Stimulated activated CD4-positive, alpha-beta T cell treated with anti-CD3 and anti-CD28 coated beads, Interleukin-12 subunit alpha, Interleukin-12 subunit beta, amount 100 ng/mL, for 48 hours (primary cell): ENCODE measurements around the gene MAPK8.
A peak's percentile ranks its signal among the peaks of the same experiment; 100 is the strongest.
"Not testable (repeated sequence)": the region's sequence is repeated elsewhere in the genome, so short reads cannot be mapped to it uniquely, and the experiment has no call there.

Experiments
- DNase-seq, 3 donors: peaks; one replicate each; pipeline ENCODE4 v3.0.0-alpha.2; 2020; ENCODE audit warnings: low read depth in 2 of 3, low spot score in 1 of 3

Gene MAPK8

GRCh38 chr10:48306265-48306869, at the start of gene MAPK8:
TSS of gene MAPK8 (plus strand) at chr10:48306677. CDS start at chr10:48401661, 94,984 bp downstream.
- peak; percentile 82 to 87 (median 84) for DNase-seq

- DNase-seq: no peak
Observed at GRCh38 chr10:48257407-48257961, 49.0 kb upstream of the MAPK8 start.

GRCh38 chr10:48258105-48258504, 48.4 kb upstream of the MAPK8 start:
- no peak for DNase-seq

DNA sequence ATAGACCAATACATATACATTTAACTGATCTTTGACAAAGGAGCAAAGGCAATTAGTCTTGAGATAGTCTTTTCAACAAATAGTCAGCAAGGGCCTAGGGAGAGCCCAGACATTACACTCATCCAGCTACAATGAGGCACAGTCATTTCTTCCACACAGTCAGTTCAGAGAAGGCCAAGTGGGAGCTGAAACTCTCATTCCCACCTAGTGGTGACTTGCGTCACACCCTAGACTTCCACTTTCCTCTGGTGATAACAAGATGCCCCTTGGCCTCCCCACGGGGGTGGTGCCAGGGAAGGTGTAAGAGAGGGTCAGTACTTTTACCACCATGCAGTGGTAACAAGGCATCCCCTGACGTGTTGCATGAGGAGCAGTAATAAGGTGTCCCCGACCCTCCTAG, 39.9 kb upstream of the MAPK8 start:
- peak in 1 of 3 donors; percentile 5 for DNase-seq

GRCh38 chr10:48271047-48271730, 35.3 kb upstream of the MAPK8 start:
- no peak for DNase-seq

DNA sequence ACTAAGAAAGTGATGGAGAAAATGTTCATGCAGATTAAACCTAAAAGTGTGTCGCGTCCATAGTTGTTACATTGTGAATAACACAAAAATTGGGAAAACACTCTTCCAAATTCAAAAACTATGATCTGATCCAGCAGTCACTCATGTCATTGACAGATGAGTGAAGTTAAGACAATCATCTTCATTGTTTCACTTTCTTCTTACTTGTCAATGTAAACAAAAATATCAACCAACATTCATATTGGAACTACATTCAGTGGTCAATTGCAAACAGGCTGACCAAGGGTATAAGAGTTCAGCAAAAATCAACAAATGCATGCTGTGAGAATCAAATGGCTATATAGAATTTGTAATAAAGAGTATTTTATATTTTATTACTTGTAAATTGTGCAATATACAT, 33.8 kb upstream of the MAPK8 start:
- no peak for DNase-seq

- no peak for DNase-seq
Observed at GRCh38 chr10:48273741-48274140, 32.7 kb upstream of the MAPK8 start.

- no peak for DNase-seq
Observed at GRCh38 chr10:48274636-48275035, 31.8 kb upstream of the MAPK8 start, which contains the start of gene FRMPD2. TSS of gene FRMPD2 (minus strand) at chr10:48274696. CDS start at chr10:48274567, 129 bp downstream.

DNA sequence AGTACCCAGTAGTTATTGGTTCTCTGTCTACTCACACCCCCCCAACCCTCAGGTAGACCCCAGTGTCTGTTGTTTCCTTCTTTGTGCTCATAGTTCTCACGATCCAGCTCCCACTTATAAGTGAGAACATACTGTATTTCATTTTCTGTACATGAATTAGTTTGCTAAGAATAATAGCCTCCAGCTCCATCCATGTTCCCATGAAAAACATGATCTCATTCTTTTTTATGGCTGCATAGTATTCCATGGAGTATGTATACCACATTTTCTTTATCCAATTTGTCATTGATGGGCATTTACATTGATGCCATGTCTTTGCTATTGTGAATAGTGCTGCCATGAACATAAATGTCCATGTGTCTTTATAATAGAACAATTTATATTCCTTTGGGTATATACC, 29.4 kb upstream of the MAPK8 start:
- DNase-seq: no peak

- no peak for DNase-seq
Observed at GRCh38 chr10:48279081-48279751, 27.3 kb upstream of the MAPK8 start.

DNA sequence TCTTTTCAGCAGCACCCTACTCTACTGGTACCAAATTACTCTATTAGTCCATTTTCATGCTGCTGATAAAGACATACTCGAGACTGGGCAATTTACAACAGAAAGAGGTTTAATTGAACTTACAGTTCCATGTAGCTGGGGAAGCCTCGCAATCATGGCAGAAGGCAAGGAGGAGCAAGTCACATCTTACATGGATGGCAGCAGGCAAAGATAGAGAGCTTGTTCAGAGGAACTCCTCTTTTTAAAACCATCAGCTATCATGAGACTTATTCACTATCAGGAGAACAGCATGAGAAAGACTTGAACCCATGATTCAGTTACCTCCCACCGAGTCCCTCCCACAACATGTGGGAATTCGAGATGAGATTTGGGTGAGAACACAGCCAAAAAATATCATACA, 24.8 kb upstream of the MAPK8 start:
- not testable (repeated sequence) for DNase-seq

- no peak for DNase-seq
Observed at GRCh38 chr10:48282829-48283228, 23.6 kb upstream of the MAPK8 start.

GRCh38 chr10:48284002-48284546, 22.4 kb upstream of the MAPK8 start:
- DNase-seq: no peak

- no peak for DNase-seq
Observed at GRCh38 chr10:48284811-48285210, 21.7 kb upstream of the MAPK8 start.

- no peak for DNase-seq
Observed at GRCh38 chr10:48285710-48286109, 20.8 kb upstream of the MAPK8 start.

DNA sequence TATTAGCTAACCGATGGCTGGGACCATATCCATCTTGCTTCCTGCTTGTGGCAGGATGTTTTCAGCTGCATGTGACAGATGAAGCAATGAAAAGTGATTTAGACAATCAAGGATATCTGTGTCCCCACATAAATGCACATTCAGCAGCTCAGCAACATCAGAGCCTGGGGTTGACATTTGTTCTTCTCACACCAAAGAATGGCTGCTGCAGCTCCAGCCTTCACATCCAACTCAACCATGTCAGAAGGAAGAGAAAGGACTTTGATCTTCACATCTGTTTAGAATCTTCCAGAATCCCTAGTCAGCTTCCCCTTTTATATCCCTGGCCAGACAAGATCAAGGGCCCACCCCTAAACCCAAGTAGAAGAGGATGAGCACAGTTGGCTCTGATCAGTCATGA, 20.1 kb upstream of the MAPK8 start:
- no peak for DNase-seq

GRCh38 chr10:48287417-48288391, 18.8 kb upstream of the MAPK8 start:
- DNase-seq: no peak

GRCh38 chr10:48288661-48289060, 17.8 kb upstream of the MAPK8 start:
- DNase-seq: no peak

DNA sequence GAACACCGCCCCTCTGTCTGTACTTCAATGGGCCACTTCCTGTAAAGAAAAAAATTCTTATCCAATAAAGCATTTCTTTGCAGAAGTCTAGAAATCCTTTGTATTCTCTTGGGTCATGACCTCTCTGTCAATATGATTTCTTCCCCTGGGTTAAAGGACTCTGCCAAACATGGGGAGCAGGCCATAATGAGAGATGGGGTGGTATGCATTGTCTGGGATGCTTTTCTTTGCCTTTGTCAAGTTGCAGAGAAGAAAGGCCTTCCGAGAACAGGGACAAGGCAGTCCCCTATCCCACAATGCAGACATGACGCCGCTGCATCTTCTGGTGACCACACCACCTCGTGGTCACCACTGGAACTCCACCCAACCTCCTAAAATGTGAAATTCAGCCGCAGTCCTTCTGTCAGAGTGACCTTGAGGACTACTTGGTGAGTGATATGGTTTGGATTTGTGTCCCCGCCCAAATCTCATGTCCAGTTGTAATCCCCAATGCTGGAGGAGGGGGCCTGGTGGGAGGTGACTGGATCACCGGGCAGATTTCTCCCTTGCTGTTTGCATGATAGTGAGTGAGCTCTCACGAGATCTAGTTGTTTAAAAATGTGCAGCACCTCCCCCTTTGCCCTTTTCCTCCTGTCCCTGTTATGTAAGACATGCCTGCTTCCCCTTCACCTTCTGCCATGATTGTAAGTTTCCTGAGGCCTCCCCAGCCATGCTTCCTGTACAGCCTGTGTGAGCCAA, 16.8 kb upstream of the MAPK8 start:
- DNase-seq: peak in 2 of 3 donors; percentile 32

- no peak for DNase-seq
Observed at GRCh38 chr10:48290286-48290685, 16.2 kb upstream of the MAPK8 start.
